HG03108 (cell line): Measurements from ENCODE around the gene AAK1.
"Not testable (repeated sequence)": the region's sequence is repeated elsewhere in the genome, so short reads cannot be mapped to it uniquely, and the experiment has no call there.

ENCODE experiments used
- ATAC-seq: cut with Tn5 transposase; IDR thresholded peaks from one replicate; pipeline ENCODE4 v1.9.1; 2021; ENCODE audit warnings: moderate library complexity; ENCODE audit not compliant: unreplicated experiment

AAK1 gene

DNA sequence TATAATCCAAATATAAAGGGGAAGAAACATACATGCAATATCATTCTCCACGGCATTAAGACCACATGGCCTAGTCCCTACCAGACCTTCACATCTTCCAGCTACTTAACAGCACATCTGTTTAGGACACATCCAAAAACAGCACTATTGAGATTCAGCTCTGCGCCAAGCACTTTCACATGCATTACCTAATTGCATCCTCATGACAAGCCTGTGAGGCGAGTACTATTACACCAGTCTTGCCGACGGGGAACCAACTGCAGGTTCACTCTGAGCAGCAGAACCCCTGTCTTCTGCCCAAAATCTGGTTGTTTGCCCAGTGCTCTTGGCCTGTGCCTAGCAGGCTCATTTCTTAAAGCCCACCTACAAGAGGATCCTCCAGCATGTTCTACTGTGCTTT lies 66.7 kb downstream of the AAK1 start:
- no peak for ATAC-seq

DNA sequence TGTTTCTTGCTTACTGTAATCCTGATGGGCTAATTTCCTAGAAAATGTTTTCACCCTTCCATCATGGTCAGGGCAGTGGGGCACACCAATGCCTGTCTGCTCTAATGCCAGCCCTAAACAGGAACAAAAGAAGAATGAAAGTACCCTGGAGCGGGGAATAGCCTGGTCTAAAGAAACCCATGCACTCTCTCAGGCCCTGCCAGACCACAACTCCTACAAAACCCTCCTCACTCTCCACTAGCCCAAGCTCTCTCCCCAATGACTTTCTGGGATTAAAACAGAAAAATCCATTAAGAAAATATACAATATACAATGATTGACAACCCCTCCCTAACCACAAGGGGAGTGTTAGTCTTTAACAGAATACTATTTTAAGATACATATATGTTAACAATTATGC lies 67.6 kb downstream of the AAK1 start:
- no peak for ATAC-seq

DNA sequence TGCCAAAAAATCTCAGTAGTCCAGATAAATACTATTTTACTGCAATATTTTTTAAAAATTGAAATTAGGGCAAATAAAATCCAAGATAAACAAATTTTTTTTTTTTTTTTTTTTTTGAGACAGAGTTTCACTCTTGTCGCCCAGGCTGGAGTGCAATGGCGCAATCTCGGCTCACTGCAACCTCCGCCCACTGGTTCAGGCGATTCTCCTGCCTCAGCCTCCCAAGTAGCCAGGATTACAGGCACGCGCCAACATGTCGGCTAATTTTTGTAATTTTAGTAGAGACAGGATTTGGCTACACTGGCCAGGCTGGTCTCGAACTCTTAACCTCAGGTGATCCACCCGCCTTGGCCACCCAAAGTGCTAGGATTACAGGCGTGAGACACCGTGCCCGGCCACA lies 68.2 kb downstream of the AAK1 start:
- not testable (repeated sequence) for ATAC-seq

DNA sequence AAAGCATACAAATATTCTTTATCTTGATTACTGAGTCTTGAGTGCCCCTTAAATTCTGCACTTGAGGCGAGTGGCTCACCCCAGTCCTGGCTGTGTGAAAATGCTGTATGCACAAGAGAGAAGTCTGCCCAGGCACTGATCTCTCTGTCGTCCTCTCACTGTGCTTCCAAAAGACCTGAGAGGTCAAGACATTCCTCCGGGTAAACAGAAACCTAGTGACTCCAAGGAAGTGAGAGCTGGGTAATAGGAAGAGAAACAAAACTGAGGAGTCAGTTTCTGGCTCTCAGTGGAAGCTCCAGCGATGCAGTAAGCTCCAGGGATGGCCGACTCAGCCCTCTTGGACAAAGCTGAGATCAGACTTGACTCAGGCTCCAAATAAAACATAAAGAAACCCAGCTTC lies 70.9 kb downstream of the AAK1 start:
- no peak for ATAC-seq

DNA sequence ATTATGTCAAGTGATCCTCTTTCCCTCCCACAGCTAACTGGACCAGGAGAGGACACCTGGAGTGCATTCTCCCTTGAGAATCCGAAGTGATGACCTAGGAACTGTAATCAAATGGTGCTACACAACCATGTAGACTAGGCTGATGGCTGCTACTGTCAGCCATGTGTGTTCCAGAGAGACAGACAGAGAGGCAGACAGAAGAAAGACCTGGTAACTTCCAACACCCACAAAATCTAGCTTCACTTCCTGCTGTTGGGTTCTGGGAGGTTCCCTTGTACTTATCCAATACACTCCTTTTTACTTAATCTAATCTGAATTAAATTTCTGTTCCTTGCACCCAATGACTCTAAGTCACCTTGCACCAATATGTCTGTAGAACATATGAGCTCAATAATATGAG lies 72.3 kb downstream of the AAK1 start:
- no peak for ATAC-seq

DNA sequence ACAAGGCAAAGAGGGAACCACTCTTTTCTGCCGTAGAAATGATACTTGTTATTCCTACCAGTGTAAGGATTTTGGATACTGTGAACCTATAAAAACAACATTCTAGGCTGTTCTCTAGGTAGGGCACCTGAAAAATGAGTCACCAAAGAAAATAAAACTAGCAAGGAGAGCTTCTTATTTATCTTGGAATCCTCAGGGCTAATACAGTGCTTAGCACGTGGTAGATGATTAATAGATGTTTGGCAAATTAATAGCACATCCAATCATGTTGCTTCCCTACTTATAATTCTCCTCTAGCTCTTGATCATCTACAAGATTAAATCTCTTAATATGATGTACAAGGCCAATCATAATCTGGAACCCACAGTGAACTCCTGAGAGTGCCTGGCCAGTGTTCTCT lies 73.1 kb downstream of the AAK1 start:
- no peak for ATAC-seq

DNA sequence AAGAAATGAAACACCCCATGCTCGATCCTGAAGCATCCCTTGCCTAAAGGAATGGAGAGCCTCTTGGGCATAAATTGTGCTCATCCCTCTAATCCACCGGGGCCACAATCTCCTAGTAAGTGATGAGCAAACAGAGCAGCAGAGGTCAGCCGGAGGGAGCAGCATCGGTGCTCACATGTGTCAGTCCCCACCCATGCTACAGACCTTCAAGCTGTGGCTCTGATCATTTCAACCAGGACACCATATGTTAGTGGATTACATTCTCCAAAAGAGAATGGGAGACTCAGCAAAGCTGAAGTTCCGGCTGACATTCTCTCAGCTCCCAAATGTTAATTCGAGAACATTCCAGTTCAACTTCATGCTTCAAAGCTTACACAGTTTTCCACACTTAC lies 75.6 kb downstream of the AAK1 start:
- no peak for ATAC-seq

DNA sequence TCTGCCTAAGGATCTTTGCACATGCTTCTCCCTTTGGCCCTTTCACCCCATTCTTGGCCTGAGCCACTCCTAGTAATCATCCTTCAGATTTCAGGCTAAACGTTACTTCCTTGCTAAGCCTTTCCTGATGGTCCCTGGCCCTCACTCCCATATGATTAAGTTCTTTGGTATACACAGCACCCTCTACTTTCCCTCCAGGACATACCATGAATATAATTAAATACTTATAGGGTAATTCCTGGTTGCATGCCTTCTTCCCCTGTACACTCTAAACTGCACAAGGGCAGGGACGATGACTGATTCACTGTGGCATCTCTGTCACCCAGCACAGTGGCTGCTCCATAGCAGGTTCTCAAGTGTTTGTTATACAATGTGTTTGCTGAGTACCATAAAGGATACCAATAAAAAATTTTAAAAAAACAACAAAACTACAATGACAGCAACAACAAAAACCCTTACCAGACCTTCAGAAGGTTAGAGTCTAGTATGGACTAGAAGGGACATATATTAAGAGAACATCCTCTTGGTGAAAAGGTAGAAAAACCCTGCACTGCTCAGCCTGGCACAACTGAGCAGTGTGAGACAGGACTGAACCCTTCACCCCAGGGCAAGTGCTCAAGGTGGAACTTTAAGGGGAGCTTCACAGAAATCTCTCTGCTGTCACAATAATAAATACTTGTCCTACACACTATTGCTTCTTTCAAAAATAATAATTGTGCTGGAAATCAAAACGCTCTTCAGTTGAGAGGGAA lies 76.2 kb downstream of the AAK1 start:
- ATAC-seq = no peak

DNA sequence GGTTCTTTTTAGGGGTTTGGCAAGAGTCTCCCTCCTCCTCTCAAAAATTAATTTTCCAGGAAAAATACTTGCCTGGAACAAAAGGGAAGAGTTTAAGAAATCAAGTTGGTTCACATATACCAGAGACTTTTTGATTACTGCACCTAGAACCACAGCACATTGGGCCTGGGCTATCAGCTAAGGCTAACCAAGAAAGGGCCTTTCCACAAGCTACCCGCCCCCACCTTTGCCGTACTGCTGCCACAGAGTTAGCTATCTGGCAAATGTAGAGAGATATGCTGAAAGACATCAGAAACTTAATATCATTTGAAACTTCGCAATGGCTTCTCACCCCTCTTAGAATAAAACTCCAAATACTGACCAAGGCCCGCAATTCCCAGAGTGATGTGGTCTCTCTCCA lies 76.9 kb downstream of the AAK1 start:
- ATAC-seq = no peak

DNA sequence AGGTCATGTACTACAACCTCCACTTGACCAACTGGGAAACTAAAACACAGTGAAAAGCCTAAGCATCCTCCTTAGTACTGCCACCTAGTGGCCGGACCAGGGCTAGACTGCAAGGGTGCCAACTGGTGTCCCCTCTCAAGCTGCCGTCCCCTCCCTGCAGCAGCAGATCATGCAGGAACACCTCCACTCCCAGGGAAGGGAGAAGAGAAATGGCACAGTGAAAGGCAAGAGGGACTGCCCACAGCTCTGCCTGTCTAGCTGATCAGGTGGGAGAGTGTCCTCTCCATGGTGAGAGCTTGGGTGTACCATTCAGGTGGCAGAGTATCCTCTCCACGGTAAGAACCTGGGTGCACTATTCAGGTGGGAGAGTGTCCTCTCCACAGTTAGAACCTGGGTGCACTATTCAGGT lies 78.1 kb downstream of the AAK1 start:
- ATAC-seq = no peak

DNA sequence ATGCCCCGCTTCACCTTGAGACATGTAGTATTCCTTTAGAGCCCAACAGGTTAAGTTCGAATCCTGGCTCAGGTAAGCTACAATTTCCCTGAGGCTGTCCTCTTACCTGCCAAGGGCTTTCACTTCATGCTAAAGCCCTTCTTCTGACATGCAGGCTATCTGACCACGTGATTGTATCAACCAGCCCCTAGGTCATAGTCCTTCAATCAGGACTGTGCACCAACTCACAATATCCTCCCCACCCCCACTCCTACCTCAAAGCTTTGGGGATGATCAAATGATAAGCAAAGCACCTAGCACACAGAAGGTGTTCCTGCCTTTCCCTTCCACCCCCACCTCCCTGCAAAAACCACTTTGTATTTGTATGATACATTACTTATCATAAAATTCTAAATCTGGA lies 78.9 kb downstream of the AAK1 start:
- no peak for ATAC-seq

DNA sequence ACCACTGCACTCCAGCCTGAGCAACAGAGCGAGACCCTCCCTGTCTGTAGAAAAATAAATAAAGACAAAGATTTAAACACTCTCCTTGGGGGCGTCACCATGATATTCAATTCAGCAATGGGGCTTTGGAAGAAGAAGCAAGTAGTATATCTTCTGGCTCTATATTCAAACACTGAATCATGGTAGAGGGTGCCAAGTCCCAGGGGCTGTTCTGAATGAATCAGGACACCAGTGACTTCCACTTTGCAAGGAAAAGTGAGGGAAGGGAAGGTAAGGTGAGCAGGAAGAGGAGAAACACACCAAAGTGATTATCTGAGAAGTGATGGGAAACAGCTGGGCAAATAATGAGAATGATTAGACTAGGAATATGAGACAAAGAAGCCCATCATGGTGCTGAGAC lies 80.5 kb downstream of the AAK1 start:
- no peak for ATAC-seq

DNA sequence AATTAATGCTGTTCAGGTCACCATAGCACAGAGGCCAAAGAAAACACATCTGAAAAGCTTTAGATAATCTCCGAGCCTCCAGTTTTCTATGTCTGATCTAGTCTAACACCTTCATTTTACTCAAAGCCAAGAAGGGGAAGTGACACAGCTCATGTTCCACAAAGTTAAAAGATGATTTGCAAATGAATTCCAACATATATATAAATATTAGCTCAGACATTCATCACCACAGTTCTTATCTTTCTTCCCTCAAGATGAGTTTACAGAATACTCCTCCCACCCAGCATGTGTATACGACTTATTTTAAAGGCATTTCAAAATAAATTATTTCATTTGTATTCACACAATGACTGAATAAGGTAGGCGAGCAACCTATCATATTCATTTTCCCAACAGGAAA lies 82.4 kb downstream of the AAK1 start:
- no peak for ATAC-seq

DNA sequence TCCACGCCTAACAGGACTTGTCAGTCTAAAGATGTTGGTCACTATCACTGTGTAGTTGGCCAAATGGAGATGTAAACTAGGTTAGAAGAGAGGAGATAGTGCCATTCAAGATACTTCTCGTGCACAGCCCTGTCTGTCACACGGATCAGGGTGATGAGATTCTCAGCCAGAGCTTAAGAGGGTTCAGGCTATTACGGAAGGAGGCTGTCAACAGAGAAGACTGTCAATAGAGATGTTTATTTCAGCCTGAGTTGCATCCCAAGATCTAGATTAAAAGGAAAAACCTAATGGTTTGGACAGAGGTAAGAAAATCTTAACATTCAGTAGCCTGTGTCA lies 83.4 kb downstream of the AAK1 start:
- no peak for ATAC-seq

DNA sequence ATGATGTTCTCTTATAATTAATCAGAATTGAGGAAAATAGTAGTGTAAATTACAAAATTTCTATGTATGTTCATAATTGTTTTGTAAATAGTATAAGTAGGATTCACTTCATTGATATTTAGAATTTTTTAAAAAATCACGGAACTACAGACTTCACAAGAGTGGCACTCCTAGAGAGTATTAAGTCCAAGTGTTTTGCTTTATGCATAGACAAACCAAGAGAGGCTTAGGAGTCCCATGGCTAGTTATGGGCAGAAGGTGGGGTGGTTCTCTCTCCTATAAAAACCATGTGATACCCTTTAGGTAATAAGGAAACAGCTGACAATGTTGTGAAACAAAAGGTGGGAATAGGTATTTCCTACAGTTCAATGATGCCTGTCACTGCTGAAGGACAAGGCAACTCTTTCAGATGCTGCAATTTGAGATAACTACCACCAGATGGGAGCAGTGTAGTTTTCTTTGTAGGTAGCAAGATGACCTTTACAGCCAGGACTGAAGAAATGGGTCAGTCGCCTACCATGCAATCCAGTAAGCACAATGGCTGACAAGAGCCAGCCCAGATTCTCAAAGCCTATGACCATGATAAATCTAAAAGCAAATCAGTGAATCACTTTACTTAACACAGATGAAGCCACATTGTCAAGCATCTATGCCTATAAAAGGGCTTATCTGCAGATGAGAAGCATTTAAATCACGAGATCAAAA lies 83.9 kb downstream of the AAK1 start:
- ATAC-seq = no peak

DNA sequence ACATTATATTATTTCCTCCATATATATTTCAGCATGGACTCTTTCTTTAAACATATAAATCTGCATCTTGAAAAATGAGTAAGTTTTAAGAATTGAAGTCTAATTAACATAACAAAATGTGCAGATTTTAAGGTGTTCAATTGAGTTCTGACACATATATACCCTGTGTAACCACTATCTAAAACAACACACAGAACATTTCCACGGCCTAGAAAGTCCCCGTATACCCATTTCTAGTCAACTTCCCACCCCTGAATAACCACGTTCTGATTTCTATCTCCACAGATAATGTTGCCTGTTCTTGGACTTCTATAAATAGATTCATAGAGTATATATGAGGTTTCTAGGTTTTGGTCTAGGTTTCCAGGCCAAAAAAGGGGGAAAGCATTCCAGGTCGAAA lies 87.5 kb downstream of the AAK1 start:
- ATAC-seq = no peak

DNA sequence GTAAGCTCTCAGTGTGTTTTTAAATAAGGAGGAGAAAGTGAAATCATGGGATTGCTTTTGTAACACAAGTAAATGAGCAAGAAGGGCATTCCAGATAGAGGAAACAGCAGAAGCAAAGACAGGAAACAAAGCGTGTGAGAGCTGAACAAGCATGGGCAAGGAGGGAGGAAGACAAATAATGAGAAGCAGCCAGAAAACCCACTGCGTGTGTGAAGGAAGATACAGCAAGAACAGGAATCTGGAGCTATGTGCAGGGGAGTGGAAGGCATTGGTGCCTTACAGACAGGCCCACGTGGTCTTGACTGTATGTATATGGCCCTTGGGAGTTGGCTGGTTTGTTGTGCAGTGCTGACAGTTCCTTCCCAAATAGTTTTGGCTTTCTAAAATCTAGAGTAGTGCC lies 88.6 kb downstream of the AAK1 start:
- ATAC-seq = peak; percentile 46

DNA sequence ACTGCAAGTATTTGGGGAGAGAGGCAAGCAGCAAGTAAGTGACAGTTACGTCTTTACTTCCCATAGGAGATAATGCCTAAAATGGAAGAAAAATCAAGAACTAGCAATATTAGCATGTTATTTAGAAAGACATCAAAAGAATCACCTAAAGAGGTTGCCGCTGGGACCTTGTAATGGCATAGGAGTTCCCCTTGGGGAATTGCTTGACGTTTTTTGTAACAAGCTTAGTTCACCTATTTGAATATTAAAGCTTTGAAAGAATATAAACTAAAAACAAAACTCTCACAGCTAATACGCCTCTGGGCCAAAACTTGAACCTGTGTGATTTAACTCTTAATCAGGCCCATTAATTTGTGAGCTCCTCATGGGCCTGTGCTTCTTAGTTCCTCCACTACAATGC lies 89.0 kb downstream of the AAK1 start:
- ATAC-seq = no peak

DNA sequence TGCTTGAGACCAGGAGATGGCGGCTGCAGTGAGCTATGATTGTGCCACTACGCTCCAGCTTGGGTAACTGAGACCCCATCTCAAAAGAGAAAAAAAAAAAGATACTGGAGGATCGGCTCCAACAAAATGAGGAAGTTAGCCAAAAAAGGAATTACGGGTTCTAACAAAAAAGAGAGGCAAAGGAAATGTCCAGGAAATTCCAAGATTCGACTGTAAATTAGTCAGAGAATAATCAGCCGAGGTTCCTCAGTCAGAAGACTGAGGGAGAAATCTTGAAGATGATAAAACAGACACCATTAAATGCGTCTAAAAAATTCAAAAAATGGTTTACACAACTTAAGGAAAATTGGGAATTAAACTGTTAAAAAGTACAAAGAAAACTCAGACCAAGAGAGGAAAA lies 89.5 kb downstream of the AAK1 start:
- no peak for ATAC-seq

DNA sequence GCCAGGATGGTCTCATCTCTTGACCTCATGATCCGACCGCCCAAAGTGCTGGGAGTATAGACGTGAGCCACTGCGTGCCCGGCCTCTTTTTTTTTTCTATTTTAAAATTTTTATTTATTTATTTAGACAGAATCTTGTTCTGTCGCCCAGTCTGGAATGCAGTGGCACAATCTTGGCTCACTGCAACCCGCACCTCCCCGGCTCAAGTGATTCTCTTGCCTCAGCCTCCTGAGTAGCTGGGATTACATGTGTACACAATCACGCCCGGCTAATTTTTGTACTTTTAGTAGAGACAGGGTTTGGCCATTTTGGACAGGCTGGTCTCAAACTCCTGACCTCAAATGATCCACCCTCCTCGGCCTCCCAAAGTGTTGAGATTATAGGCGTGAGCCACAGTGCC lies 93.0 kb downstream of the AAK1 start:
- not testable (repeated sequence) for ATAC-seq

DNA sequence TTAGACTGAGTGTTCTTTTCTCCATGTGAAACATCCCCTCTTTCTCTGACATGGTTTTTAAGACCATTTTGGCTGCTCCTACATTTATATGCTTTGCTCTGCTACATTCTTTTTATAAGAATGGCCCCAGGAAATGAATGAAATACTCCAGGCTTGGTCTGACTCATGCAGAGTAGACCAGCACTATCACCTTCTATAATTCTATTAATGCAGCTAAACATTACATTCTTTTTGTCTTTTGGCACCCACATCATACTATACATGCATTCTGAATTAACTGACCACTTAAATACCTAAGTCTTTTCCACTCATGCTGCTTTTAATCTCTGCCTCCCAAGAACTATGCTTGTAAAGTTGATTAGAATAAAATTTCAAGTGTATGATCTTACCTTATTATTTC lies 94.1 kb downstream of the AAK1 start:
- no peak for ATAC-seq

DNA sequence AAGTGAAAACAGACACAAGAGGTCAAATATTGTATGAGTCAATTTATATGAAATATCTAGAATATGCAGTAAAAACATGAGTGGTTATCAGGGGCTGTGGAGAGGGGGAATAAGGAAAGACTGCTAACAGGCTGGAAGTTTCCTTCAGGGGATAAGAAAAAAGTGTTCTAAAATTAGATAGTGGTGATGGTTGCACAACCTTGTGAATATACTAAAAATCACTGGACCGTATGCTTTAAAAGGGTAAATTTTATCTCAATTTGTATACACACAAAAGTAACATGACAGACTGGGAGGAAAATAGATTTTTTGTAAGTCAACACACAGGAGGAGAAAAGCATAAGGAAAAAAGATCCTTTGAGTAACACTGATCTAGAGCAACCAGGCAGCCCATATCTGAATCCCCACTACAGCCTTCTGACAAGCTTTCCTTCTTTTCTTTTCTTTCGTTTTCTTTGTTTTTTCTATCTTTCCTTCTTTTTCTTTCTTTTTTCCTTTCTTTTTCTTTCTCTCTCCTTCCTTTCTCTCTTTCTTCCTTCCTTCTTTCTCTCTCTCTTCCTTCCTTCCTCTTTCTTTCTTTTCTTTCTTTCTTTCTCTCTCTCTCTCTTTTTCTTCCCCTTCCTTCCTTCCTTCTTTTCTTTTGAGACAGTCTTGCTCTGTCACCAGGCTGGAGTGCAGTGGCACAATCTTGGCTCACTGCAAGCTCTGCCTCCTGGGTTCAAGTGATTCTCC lies 95.4 kb downstream of the AAK1 start:
- no peak for ATAC-seq
